Astrocyte of the spinal cord (primary cell): Measurements from ENCODE around the gene SLC7A1.

Source experiments
- DNase-seq: peaks from one replicate; pipeline ENCODE4 v3.0.0; 2011; ENCODE audit warnings: low read depth, low spot score
- H3K4me3 ChIP-seq: 2 replicates; pipeline ENCODE4 v1.5.1; 2011; ENCODE audit warnings: low read depth, mild to moderate bottlenecking, low read length, moderate library complexity
- CTCF ChIP-seq: IDR thresholded peaks from 2 replicates; pipeline ENCODE4 v1.5.1; 2012; ENCODE audit warnings: low read depth, mild to moderate bottlenecking, low read length, inconsistent platforms
- in situ Hi-C: cut with HindIII; loops from 2 replicates; pipeline ENCODE4 v1.10.0; 2017; ENCODE audit warnings: low sequenced_read_pairs

The SLC7A1 gene

GRCh38 chr13:29551214-29551613 is 44.3 kb downstream of the SLC7A1 start:
- no peak for DNase-seq
- in situ Hi-C loops = no loop called here
- H3K4me3 ChIP-seq = no peak overlapping the region
- no peak for TF ChIP-seq CTCF

DNA sequence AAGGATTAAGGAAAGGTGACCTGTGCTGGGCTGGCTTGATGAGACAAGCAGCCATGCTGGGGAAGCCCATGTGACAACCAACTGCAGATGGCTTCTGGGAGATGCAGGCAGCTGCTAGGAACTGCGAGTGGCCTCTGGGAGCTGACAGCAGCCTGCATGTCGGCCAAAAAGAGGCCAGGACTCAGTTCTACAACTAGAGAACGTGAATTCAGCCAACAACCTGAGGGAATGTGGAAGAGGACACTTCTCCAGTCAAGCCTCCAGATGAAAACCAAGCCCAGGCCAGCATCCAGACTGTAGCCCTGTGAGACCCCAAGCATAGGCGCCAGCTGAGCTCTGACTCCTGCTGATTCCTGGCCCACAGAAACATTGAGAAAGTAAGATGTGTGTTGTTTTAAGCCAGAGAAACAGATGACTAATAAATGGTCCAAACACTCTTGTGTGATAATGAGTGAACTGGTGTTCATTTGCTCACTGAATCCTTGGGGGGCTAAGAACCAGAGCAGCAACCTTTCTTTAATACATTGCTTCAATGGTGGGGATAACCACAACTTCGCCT is 45.0 kb downstream of the SLC7A1 start:
- no peak overlapping the region for H3K4me3 ChIP-seq
- no peak for TF ChIP-seq CTCF
- in situ Hi-C loops = no loop called here
- DNase-seq = peak; percentile 62

GRCh38 chr13:29548722-29549121 is 46.8 kb downstream of the SLC7A1 start:
- peak; percentile 88 for DNase-seq
- TF ChIP-seq CTCF = no peak
- no peak overlapping the region for H3K4me3 ChIP-seq
- in situ Hi-C loops = no loop called here

- in situ Hi-C loops = no loop called here
- TF ChIP-seq CTCF = no peak
- DNase-seq = no peak
- H3K4me3 ChIP-seq = no peak overlapping the region
Observed at GRCh38 chr13:29547153-29547552, 48.3 kb downstream of the SLC7A1 start.

- TF ChIP-seq CTCF = no peak
- in situ Hi-C loops = no loop called here
- DNase-seq = no peak
- H3K4me3 ChIP-seq = no peak overlapping the region
Observed at GRCh38 chr13:29546662-29547061, 48.8 kb downstream of the SLC7A1 start.

DNA sequence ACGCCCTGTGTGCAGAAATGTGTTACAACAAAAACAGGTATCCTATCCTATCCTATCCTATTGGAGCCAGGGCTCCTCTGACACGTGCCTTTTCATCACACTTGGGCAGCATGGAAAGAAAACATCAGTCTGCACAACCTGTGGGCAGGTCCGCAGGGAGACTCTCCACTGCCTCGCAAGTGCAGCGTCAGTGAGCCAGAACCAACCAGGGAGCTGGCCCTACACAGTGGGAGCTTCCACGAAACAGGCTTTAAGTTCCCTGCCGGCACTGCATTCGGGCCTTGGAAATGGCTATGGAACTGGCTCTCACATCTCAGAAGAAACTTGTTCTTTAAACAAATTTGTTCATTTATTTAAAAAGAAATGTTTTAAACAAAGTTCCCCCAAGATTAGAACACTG is 49.5 kb downstream of the SLC7A1 start:
- H3K4me3 ChIP-seq = no peak overlapping the region
- no peak for TF ChIP-seq CTCF
- in situ Hi-C loops = no loop called here
- no peak for DNase-seq
